IMR-90 (cell line): ENCODE results near the gene GPER1. TPM values are rescaled to one million over a fixed set of nuclear protein-coding genes. Genes with fewer than 3 reads are reported as not detected.
A peak's percentile ranks its signal among the peaks of the same experiment; 100 is the strongest.

ENCODE experiments used
- ATAC-seq: fragments of 200-7000 bp; cut with Tn5 transposase; 2 replicates; pipeline ENCODE4 v1.9.1; 2020; ENCODE audit warnings: low read depth, mild to moderate bottlenecking, moderate library complexity
- BruUV-seq: library from RNA; stranded (reverse); fragments of 400-500 nt; replicated peaks from 2 replicates; lab custom pipeline; 2021; lab: Mats Ljungman, UMichigan
- CTCF ChIA-PET: fragments of 300-600 bp; formaldehyde crosslinking; extraction: SDS; loops from one replicate; lab custom pipeline; 2021; ENCODE audit warnings: antibody characterized with exemption; lab: Yijun Ruan, JAX
- POLR2A ChIA-PET: fragments of 300-600 bp; sonication (Branson Sonifier 250); formaldehyde crosslinking; loops from one replicate; lab custom pipeline; 2022; ENCODE audit warnings: antibody characterized with exemption; ENCODE audit not compliant: unreplicated experiment; lab: Charles Lee
- DNase-seq: peaks from one replicate; pipeline ENCODE4 v3.0.0; 2013
- H2AFZ ChIP-seq: replicated peaks from 2 replicates; pipeline ENCODE3; 2013; ENCODE audit warnings: low read length, mild to moderate bottlenecking; ENCODE audit not compliant: poor library complexity
- H2AK5ac ChIP-seq: 2 replicates; pipeline ENCODE4 v1.6.1; 2013; ENCODE audit warnings: low read depth, low read length, inconsistent platforms
- H2AK9ac ChIP-seq: replicated peaks from 2 replicates; pipeline ENCODE3; 2013; ENCODE audit warnings: mild to moderate bottlenecking, low read depth, low read length, moderate library complexity; ENCODE audit not compliant: poor library complexity
- H2BK120ac ChIP-seq: 2 replicates; pipeline ENCODE4 v1.6.1; 2013; ENCODE audit warnings: low read depth, low read length, inconsistent platforms
- H2BK15ac ChIP-seq: 3 replicates; pipeline ENCODE4 v1.6.1; 2013; ENCODE audit warnings: low read depth, low read length, inconsistent platforms
- H2BK20ac ChIP-seq: 2 replicates; pipeline ENCODE4 v1.6.1; 2013; ENCODE audit warnings: low read depth, mild to moderate bottlenecking, inconsistent platforms, low read length, moderate library complexity
- H2BK5ac ChIP-seq: 2 replicates; pipeline ENCODE4 v1.6.1; 2013; ENCODE audit warnings: mild to moderate bottlenecking, low read depth, low read length, inconsistent platforms; ENCODE audit not compliant: poor library complexity, severe bottlenecking
- H3K14ac ChIP-seq: replicated peaks from 2 replicates; pipeline ENCODE4 v1.6.1; 2013; ENCODE audit warnings: low read depth, low read length, inconsistent platforms
- H3K18ac ChIP-seq: 2 replicates; pipeline ENCODE4 v1.6.1; 2013; ENCODE audit warnings: low read depth, low read length, control low read depth
- H3K23ac ChIP-seq: 2 replicates; pipeline ENCODE4 v1.6.1; 2013; ENCODE audit warnings: low read depth, low read length, inconsistent platforms
- H3K27ac ChIP-seq: 2 replicates; pipeline ENCODE4 v1.5.1; 2013; ENCODE audit warnings: mild to moderate bottlenecking, control low read depth, low read length; ENCODE audit not compliant: insufficient read depth
- H3K27me3 ChIP-seq: 2 replicates; pipeline ENCODE4 v1.6.1; 2013; ENCODE audit warnings: low read length; ENCODE audit not compliant: control insufficient read depth, insufficient read depth
- H3K36me3 ChIP-seq: 2 replicates; pipeline ENCODE4 v1.6.1; 2013; ENCODE audit warnings: low read length, mixed read lengths; ENCODE audit not compliant: control insufficient read depth, insufficient read depth
- H3K4ac ChIP-seq: 2 replicates; pipeline ENCODE4 v1.6.1; 2013; ENCODE audit warnings: low read depth, low read length, inconsistent platforms
- H3K4me1 ChIP-seq: 2 replicates; pipeline ENCODE4 v1.6.1; 2013; ENCODE audit warnings: low read length, mixed read lengths; ENCODE audit not compliant: control insufficient read depth, insufficient read depth
- H3K4me2 ChIP-seq: 2 replicates; pipeline ENCODE4 v1.6.1; 2013; ENCODE audit warnings: low read depth, mild to moderate bottlenecking, control low read depth, low read length, moderate library complexity
- H3K4me3 ChIP-seq: 2 replicates; pipeline ENCODE4 v1.5.1; 2013; ENCODE audit warnings: low read depth, mild to moderate bottlenecking, control low read depth, low read length, moderate library complexity; ENCODE audit not compliant: insufficient read depth
- H3K56ac ChIP-seq: 2 replicates; pipeline ENCODE4 v1.6.1; 2013; ENCODE audit warnings: low read length, inconsistent platforms; ENCODE audit not compliant: insufficient read depth; ENCODE audit errors: extremely low read depth
- H3K79me1 ChIP-seq, 2 experiments: 2 replicates each; pipeline ENCODE4 v1.6.1; 2013; ENCODE audit warnings: low read length in 2 of 2, inconsistent platforms in 1 of 2, low read depth in 1 of 2
- H3K9ac ChIP-seq: 2 replicates; pipeline ENCODE4 v1.6.1; 2013; ENCODE audit warnings: low read depth, low read length, control low read depth
- H3K9me1 ChIP-seq: 2 replicates; pipeline ENCODE4 v1.6.1; 2013; ENCODE audit warnings: low read length, inconsistent platforms; ENCODE audit not compliant: insufficient read depth
- H3K9me3 ChIP-seq: 2 replicates; pipeline ENCODE4 v1.6.1; 2013; ENCODE audit warnings: low read length; ENCODE audit not compliant: control insufficient read depth, insufficient read depth
- H4K20me1 ChIP-seq: 2 replicates; pipeline ENCODE4 v1.6.1; 2013; ENCODE audit warnings: low read length, inconsistent platforms; ENCODE audit not compliant: insufficient read depth
- H4K5ac ChIP-seq: 2 replicates; pipeline ENCODE4 v1.6.1; 2013; ENCODE audit warnings: mild to moderate bottlenecking, low read depth, low read length, control low read depth
- H4K8ac ChIP-seq, 2 experiments: 2 replicates each; pipeline ENCODE4 v1.6.1; 2013; ENCODE audit warnings: low read depth in 2 of 2, low read length in 2 of 2, control low read depth in 1 of 2, inconsistent platforms in 1 of 2
- H4K91ac ChIP-seq: 2 replicates; pipeline ENCODE4 v1.6.1; 2013; ENCODE audit warnings: low read depth, low read length, inconsistent platforms; ENCODE audit not compliant: insufficient read depth
- BHLHE40 ChIP-seq: fragments of 150-350 bp; IDR thresholded peaks from 2 replicates; pipeline ENCODE4 v1.6.1; 2016; ENCODE audit warnings: mild to moderate bottlenecking, low read depth, low read length
- CEBPB ChIP-seq: IDR thresholded peaks from 2 replicates; pipeline ENCODE4 v1.6.1; 2012; ENCODE audit warnings: low read depth, low read length, improper control_type of control experiment
- CHD1 ChIP-seq: IDR thresholded peaks from 2 replicates; pipeline ENCODE4 v1.6.1; 2012; ENCODE audit warnings: low read depth, low read length, improper control_type of control experiment
- ELK1 ChIP-seq: fragments of 150-350 bp; IDR thresholded peaks from 2 replicates; pipeline ENCODE4 v1.6.1; 2016; ENCODE audit warnings: low read depth, mild to moderate bottlenecking, low read length, moderate library complexity, borderline replicate concordance
- FOS ChIP-seq: fragments of 150-350 bp; IDR thresholded peaks from 2 replicates; pipeline ENCODE4 v1.6.1; 2016; ENCODE audit warnings: low read depth, low read length
- MAFK ChIP-seq: IDR thresholded peaks from 2 replicates; pipeline ENCODE4 v1.6.1; 2012; ENCODE audit warnings: low read depth, low read length, improper control_type of control experiment
- MAZ ChIP-seq: IDR thresholded peaks from 2 replicates; pipeline ENCODE4 v1.6.1; 2012; ENCODE audit warnings: low read depth, mild to moderate bottlenecking, low read length, improper control_type of control experiment, moderate library complexity, borderline replicate concordance
- MXI1 ChIP-seq: IDR thresholded peaks from 2 replicates; pipeline ENCODE4 v1.6.1; 2012; ENCODE audit warnings: low read depth, mild to moderate bottlenecking, low read length, moderate library complexity, borderline replicate concordance
- NFE2L2 ChIP-seq: fragments of 150-350 bp; IDR thresholded peaks from 2 replicates; pipeline ENCODE4 v1.6.1; 2016; ENCODE audit warnings: low read depth, mild to moderate bottlenecking, low read length
- POLR2A ChIP-seq: IDR thresholded peaks from 2 replicates; pipeline ENCODE4 v1.6.1; 2012; ENCODE audit warnings: mild to moderate bottlenecking, low read depth, low read length
- RAD21 ChIP-seq: IDR thresholded peaks from 2 replicates; pipeline ENCODE4 v1.6.1; 2012; ENCODE audit warnings: low read length, improper control_type of control experiment
- RCOR1 ChIP-seq: IDR thresholded peaks from 2 replicates; pipeline ENCODE4 v1.6.1; 2012; ENCODE audit warnings: mild to moderate bottlenecking, low read length, improper control_type of control experiment; ENCODE audit not compliant: insufficient replicate concordance
- RFX5 ChIP-seq: IDR thresholded peaks from 2 replicates; pipeline ENCODE4 v1.8.0; 2012; ENCODE audit warnings: low read depth, mild to moderate bottlenecking, low read length, moderate library complexity
- SMC3 ChIP-seq: fragments of 150-350 bp; IDR thresholded peaks from 2 replicates; pipeline ENCODE4 v1.6.1; 2016; ENCODE audit warnings: low read depth, mild to moderate bottlenecking, antibody characterized with exemption, low read length, moderate library complexity
- USF2 ChIP-seq: fragments of 150-350 bp; IDR thresholded peaks from 2 replicates; pipeline ENCODE4 v1.6.1; 2017; ENCODE audit warnings: mild to moderate bottlenecking, antibody characterized with exemption, low read length, low read depth
- WGBS, 2 experiments: methylation state at CpG; one replicate each; pipeline versions ENCODE4 v1.1.5 to v1.1.7; 2013; ENCODE audit warnings: missing lambda C conversion rate in 2 of 2; ENCODE audit not compliant: insufficient read length in 1 of 2; ENCODE audit errors: extremely low coverage in 2 of 2; 5-methylcytosine and 5-hydroxymethylcytosine counted together
- dilution Hi-C: fragments of 300-500 bp; cut with HindIII; formaldehyde crosslinking; loops from one replicate; pipeline ENCODE4 v1.14.3; 2018; ENCODE audit warnings: low sequenced_read_pairs; ENCODE audit not compliant: unreplicated experiment
- in situ Hi-C: fragments of 300-500 bp; cut with MboI; formaldehyde crosslinking; loops from 3 replicates; pipeline ENCODE4 v1.14.3; 2019; ENCODE audit warnings: low sequenced_read_pairs, inconsistent platforms, mixed read lengths
- intact Hi-C: fragments of 100-400 bp; cut with micrococcal nuclease; formaldehyde crosslinking; loops from 2 replicates; pipeline ENCODE4 v1.10.0; 2022
- polyA plus RNA-seq, 3 experiments: library from polyadenylated mRNA; depleted of rRNA; stranded (reverse); fragments of >200 nt; gene quantifications; 2 replicates each; pipeline ENCODE4 v1.2.3, GENCODE V29; 2012; ENCODE audit warnings: low replicate concordance in 1 of 3
- total RNA-seq: library from RNA; depleted of rRNA; stranded (reverse); fragments of >200 nt; gene quantifications from 2 replicates; pipeline ENCODE4 v1.2.3, GENCODE V29; 2012

GPER1 gene
- total and polyA plus RNA-seq, 2 of the 4 experiments (the other 2 are of a cell fraction): 2.0 to 5.8 TPM

GRCh38 chr7:1103789-1104515 lies 16.0 kb downstream of the GPER1 start:
- no TSS peak for BruUV-seq
- peaks cover 7% of the 10 kb centered on the region; the same call in 1 of the 2 replicates for H4K20me1 ChIP-seq
- ChIA-PET CTCF (no interaction called here), POLR2A (interaction anchor here (0.5 kb wide), 1 partner anchor 1242 kb away, joined by 3 read pairs; no protein-coding TSS in a partner anchor)
- no peak overlapping the region for H3K9ac ChIP-seq
- no peak overlapping the region for H2BK20ac ChIP-seq
- peaks cover 2% of the 10 kb centered on the region; the same call in 1 of the 2 replicates for H3K4me1 ChIP-seq
- H2AFZ ChIP-seq: no peak overlapping the region
- no peak overlapping the region for H3K4me2 ChIP-seq
- 97% methylated on average over 13 of the region's 21 CpGs; no CpG with 5 or more reads in 1 of the 2 experiments for WGBS, 2 experiments
- H3K9me1 ChIP-seq: no peaks in the 10 kb centered on the region; the same call in 1 of the 2 replicates
- dilution Hi-C loops (no loop called here), in situ Hi-C loops (no loop called here), intact Hi-C loops (no loop called here)
- DNase-seq (no peak), ATAC-seq (no peak)
- no peaks in the 10 kb centered on the region for H3K36me3 ChIP-seq
- H2AK9ac ChIP-seq: no peak overlapping the region
- H3K4me3 ChIP-seq: no peak overlapping the region
- H4K91ac ChIP-seq: no peak overlapping the region
- no peak overlapping the region for H3K23ac ChIP-seq
- no peak overlapping the region for H4K8ac ChIP-seq
- peak overlapping the region; percentile 8; the same call in 1 of the 2 replicates for H2AK5ac ChIP-seq
- H3K9me3 ChIP-seq: no peaks in the 10 kb centered on the region
- H3K27ac ChIP-seq: no peak overlapping the region
- H3K18ac ChIP-seq: no peak overlapping the region
- no peak overlapping the region for H2BK15ac ChIP-seq
- no peak overlapping the region for H2BK5ac ChIP-seq
- no peak overlapping the region for H2BK120ac ChIP-seq
- H4K5ac ChIP-seq: no peak overlapping the region
- no peak overlapping the region for H3K14ac ChIP-seq
- H3K4ac ChIP-seq: no peak overlapping the region
- H3K56ac ChIP-seq: no peak overlapping the region
- peaks cover 8 to 23% of the 10 kb centered on the region in 2 experiments; a peak in 2 of 4 replicates for H3K79me1 ChIP-seq
- no peaks in the 10 kb centered on the region for H3K27me3 ChIP-seq
- TF ChIP-seq MAZ (no peak), CHD1 (no peak), RFX5 (no peak), POLR2A (no peak), RCOR1 (no peak), FOS (no peak), BHLHE40 (no peak), RAD21 (no peak), MAFK (no peak), CEBPB (no peak), SMC3 (no peak), NFE2L2 (no peak), MXI1 (no peak), USF2 (no peak), ELK1 (no peak)
